ENCODE data around the gene CYBC1. TPM values are rescaled to one million over a fixed set of nuclear protein-coding genes. Genes with fewer than 3 reads are reported as not detected.

The CYBC1 gene
- total and polyA plus RNA-seq, 9 of the 15 experiments (the other 6 are each of a cell fraction or from before 2014, with no cell fraction given) = 1.3 to 71.8 (median 49.9) TPM

DNA sequence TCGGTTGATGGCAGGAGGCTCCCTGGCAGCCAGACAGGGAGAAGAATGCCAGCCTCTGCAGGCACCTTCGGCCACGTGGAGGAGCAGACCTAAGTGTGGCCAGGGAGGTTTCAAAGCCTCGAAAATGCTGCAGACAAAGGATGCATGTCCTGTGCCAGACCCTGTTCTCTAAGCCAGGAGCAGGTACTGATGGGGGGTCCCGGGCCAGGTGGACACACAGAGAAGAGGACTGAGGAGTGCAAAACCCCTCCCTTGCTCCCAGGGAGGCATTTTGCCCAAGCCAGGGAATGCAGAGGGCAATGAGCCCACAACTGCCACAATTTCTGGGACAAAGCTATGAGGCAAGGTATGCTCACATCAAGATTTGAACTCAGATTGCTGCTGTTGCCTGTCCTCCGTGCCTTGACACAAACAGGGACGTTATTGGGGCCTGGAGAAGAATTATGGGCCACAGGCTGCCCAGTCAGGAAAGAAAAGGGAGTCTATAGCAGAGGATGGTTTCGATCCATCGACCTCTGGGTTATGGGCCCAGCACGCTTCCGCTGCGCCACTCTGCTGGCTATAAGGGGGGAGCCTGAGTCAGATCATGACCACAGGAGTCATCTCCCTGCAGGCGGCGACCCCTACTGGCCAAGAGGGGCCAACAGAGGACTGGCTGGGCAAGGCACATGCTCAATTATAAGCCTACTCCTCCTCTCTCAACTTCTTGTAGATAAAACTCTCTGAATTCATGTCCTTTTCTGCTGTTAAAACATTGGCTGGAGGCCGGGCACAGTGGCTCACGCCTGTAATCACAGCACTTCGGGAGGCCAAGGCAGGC, 43.9 kb upstream of the CYBC1 start (continued):
- TF ChIP-seq, protein P1, sequence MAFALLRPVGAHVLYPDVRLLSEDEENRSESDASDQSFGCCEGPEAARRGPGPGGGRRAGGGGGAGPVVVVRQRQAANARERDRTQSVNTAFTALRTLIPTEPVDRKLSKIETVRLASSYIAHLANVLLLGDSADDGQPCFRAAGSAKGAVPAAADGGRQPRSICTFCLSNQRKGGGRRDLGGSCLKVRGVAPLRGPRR (CRISPR knock-in tag; IDR thresholded peaks at IDR 0.05) = no peak
- no peak; the same call in 1 of the 2 replicates for TF ChIP-seq ZSCAN29 (IDR thresholded peaks at IDR 0.05)
- TF ChIP-seq ZZZ3 (IDR thresholded peaks at IDR 0.05) = no peak
- TF ChIP-seq U2AF2 (optimal IDR thresholded peaks at IDR 0.05; ENCODE audit: low read depth, low read length) = no peak
- no peak for TF ChIP-seq GABPA (tag; conservative IDR thresholded peaks at IDR 0.05; ENCODE audit: low read depth)
- TF ChIP-seq KAT8 (IDR thresholded peaks at IDR 0.05; ENCODE audit: low read depth) = no peak
- TF ChIP-seq, protein P2, sequence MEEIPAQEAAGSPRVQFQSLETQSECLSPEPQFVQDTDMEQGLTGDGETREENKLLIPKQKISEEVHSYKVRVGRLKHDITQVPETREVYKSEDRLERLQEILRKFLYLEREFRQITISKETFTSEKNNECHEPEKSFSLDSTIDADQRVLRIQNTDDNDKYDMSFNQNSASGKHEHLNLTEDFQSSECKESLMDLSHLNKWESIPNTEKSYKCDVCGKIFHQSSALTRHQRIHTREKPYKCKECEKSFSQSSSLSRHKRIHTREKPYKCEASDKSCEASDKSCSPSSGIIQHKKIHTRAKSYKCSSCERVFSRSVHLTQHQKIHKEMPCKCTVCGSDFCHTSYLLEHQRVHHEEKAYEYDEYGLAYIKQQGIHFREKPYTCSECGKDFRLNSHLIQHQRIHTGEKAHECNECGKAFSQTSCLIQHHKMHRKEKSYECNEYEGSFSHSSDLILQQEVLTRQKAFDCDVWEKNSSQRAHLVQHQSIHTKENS (CRISPR knock-in tag; IDR thresholded peaks at IDR 0.05) = no peak
- TF ChIP-seq, protein P3, sequence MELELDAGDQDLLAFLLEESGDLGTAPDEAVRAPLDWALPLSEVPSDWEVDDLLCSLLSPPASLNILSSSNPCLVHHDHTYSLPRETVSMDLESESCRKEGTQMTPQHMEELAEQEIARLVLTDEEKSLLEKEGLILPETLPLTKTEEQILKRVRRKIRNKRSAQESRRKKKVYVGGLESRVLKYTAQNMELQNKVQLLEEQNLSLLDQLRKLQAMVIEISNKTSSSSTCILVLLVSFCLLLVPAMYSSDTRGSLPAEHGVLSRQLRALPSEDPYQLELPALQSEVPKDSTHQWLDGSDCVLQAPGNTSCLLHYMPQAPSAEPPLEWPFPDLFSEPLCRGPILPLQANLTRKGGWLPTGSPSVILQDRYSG (tag; conservative IDR thresholded peaks at IDR 0.05; ENCODE audit: low read depth) = no peak
- TF ChIP-seq, protein P4, sequence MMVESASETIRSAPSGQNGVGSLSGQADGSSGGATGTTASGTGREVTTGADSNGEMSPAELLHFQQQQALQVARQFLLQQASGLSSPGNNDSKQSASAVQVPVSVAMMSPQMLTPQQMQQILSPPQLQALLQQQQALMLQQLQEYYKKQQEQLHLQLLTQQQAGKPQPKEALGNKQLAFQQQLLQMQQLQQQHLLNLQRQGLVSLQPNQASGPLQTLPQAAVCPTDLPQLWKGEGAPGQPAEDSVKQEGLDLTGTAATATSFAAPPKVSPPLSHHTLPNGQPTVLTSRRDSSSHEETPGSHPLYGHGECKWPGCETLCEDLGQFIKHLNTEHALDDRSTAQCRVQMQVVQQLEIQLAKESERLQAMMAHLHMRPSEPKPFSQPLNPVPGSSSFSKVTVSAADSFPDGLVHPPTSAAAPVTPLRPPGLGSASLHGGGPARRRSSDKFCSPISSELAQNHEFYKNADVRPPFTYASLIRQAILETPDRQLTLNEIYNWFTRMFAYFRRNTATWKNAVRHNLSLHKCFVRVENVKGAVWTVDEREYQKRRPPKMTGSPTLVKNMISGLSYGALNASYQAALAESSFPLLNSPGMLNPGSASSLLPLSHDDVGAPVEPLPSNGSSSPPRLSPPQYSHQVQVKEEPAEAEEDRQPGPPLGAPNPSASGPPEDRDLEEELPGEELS (CRISPR knock-in tag; IDR thresholded peaks at IDR 0.05; ENCODE audit: borderline replicate concordance) = peak; percentile 88
- TF ChIP-seq CC2D1A (IDR thresholded peaks at IDR 0.05) = peak; percentile 38; the same call in 1 of the 2 replicates
- TF ChIP-seq, protein P5, sequence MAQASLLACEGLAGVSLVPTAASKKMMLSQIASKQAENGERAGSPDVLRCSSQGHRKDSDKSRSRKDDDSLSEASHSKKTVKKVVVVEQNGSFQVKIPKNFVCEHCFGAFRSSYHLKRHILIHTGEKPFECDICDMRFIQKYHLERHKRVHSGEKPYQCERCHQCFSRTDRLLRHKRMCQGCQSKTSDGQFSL (CRISPR knock-in tag; IDR thresholded peaks at IDR 0.05) = peak; percentile 87
- TF ChIP-seq, protein P5 (tag; IDR thresholded peaks at IDR 0.05) = peak in 1 of 2 experiments; percentile 66; a peak in 2 of 4 replicates
- TF ChIP-seq MTA1 (IDR thresholded peaks at IDR 0.05; ENCODE audit: borderline replicate concordance) = peak; percentile 90; the same call in 1 of the 2 replicates
- TF ChIP-seq, protein P6, sequence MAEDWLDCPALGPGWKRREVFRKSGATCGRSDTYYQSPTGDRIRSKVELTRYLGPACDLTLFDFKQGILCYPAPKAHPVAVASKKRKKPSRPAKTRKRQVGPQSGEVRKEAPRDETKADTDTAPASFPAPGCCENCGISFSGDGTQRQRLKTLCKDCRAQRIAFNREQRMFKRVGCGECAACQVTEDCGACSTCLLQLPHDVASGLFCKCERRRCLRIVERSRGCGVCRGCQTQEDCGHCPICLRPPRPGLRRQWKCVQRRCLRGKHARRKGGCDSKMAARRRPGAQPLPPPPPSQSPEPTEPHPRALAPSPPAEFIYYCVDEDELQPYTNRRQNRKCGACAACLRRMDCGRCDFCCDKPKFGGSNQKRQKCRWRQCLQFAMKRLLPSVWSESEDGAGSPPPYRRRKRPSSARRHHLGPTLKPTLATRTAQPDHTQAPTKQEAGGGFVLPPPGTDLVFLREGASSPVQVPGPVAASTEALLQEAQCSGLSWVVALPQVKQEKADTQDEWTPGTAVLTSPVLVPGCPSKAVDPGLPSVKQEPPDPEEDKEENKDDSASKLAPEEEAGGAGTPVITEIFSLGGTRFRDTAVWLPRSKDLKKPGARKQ (CRISPR knock-in tag; IDR thresholded peaks at IDR 0.05) = no peak
- no peak for TF ChIP-seq ZNF41 (CRISPR knock-in tag; conservative IDR thresholded peaks at IDR 0.05)
- no peak for TF ChIP-seq ZNF668 (CRISPR knock-in tag; IDR thresholded peaks at IDR 0.05)
- 0 out of 2 replicates have a peak, but pooled peaks have one; percentile 47 for TF ChIP-seq ELF1 (tag; IDR thresholded peaks at IDR 0.05)
- TF ChIP-seq, protein P7, sequence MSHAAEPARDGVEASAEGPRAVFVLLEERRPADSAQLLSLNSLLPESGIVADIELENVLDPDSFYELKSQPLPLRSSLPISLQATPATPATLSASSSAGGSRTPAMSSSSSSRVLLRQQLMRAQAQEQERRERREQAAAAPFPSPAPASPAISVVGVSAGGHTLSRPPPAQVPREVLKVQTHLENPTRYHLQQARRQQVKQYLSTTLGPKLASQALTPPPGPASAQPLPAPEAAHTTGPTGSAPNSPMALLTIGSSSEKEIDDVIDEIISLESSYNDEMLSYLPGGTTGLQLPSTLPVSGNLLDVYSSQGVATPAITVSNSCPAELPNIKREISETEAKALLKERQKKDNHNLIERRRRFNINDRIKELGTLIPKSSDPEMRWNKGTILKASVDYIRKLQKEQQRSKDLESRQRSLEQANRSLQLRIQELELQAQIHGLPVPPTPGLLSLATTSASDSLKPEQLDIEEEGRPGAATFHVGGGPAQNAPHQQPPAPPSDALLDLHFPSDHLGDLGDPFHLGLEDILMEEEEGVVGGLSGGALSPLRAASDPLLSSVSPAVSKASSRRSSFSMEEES (CRISPR knock-in tag; IDR thresholded peaks at IDR 0.05) = no peak

Data from K562 (cell line).